Psoas muscle (tissue), 8 donors: ENCODE measurements around the gene TRIM71. TPM values are rescaled to one million over a fixed set of nuclear protein-coding genes. Genes with fewer than 3 reads are reported as not detected.
"Not testable (repeated sequence)": the region's sequence is repeated elsewhere in the genome, so short reads cannot be mapped to it uniquely, and the experiment has no call there.

Source experiments
- ATAC-seq, 4 donors: fragments of 200-7000 bp; cut with Tn5 transposase; one replicate each; pipeline ENCODE4 v1.9.1; 2020; ENCODE audit warnings: moderate library complexity in 3 of 4, mild to moderate bottlenecking in 2 of 4
- DNase-seq, 2 donors: peaks; one replicate each; pipeline ENCODE4 v3.0.0-alpha.2; 2020
- H3K27ac ChIP-seq: fragments of 200-600 bp; one replicate; pipeline ENCODE4 v1.8.0; 2022
- H3K27me3 ChIP-seq, 3 donors: fragments of 200-600 bp in 1 of 3; one replicate each; pipeline versions ENCODE4 v1.6.1 to v1.8.0; 2013 to 2022; ENCODE audit warnings: low read length in 2 of 3, mild to moderate bottlenecking in 2 of 3, moderate library complexity in 1 of 3; ENCODE audit not compliant: insufficient read depth in 3 of 3
- H3K36me3 ChIP-seq, 2 donors: fragments of 200-600 bp in 1 of 2; one replicate each; pipeline versions ENCODE4 v1.6.1 to v1.8.0; 2013 to 2022; ENCODE audit warnings: low read depth in 1 of 2, mild to moderate bottlenecking in 1 of 2, moderate library complexity in 1 of 2; ENCODE audit not compliant: insufficient read depth in 1 of 2
- H3K4me1 ChIP-seq: fragments of 200-600 bp; one replicate; pipeline ENCODE4 v1.8.0; 2022
- H3K4me3 ChIP-seq: fragments of 200-600 bp; one replicate; pipeline ENCODE4 v1.8.0; 2022; ENCODE audit warnings: mild to moderate bottlenecking
- H3K9me3 ChIP-seq: fragments of 200-600 bp; one replicate; pipeline ENCODE4 v1.8.0; 2022
- WGBS, 3 donors: extraction: QIAGEN DNeasy Blood & Tissue Kit; methylation state at CpG; one replicate each; pipeline versions ENCODE4 v1.1.6 to v1.1.7; 2013; 5-methylcytosine and 5-hydroxymethylcytosine counted together
- intact Hi-C, 2 donors: fragments of 100-400 bp; cut with DNase I; formaldehyde crosslinking; loops; one replicate each; pipeline versions ENCODE4 v1.11.0 to v1.14.2; 2022
- polyA plus RNA-seq, 3 donors: library from polyadenylated mRNA; stranded (reverse); fragments of 200-250 nt; gene quantifications; one replicate each; pipeline ENCODE4 v1.2.3, GENCODE V29; 2013
- total RNA-seq, 4 donors: library from RNA; stranded (reverse); fragmentation: NEBNext Ultra II Directional in 2 of 4; extraction: Animal tissue kit (Norgen Biotek cat#: 25700) in 2 of 4; gene quantifications; one replicate each; pipeline versions ENCODE4 v1.2.1 to v1.2.4, GENCODE V29; 2021 to 2023
- TF ChIP-seq, protein P1 (sequence below): fragments of 200-600 bp; IDR thresholded peaks from one replicate; pipeline ENCODE4 v1.8.0; 2022; ENCODE audit warnings: antibody characterized with exemption
- donor health status: healthy with polysubstance abuse.
- donor health status: DM: no; HTN: no; CAD: no; lungs with moderate emphysema.
- donor health status: Bipolar disorder and iron deficiency.
- donor health status: healthy.
- donor health status: DM: yes; HTN: yes; CAD: no.
- donor health status: DM: no; HTN: no; CAD: no.
- donor health status: DM: no; HTN: no; CAD: no.
- donor health status: DM: yes; HTN: yes; CAD: no.

Gene TRIM71
- total and polyA plus RNA-seq, 7 donors, result 0.01 TPM; not detected in 6

DNA sequence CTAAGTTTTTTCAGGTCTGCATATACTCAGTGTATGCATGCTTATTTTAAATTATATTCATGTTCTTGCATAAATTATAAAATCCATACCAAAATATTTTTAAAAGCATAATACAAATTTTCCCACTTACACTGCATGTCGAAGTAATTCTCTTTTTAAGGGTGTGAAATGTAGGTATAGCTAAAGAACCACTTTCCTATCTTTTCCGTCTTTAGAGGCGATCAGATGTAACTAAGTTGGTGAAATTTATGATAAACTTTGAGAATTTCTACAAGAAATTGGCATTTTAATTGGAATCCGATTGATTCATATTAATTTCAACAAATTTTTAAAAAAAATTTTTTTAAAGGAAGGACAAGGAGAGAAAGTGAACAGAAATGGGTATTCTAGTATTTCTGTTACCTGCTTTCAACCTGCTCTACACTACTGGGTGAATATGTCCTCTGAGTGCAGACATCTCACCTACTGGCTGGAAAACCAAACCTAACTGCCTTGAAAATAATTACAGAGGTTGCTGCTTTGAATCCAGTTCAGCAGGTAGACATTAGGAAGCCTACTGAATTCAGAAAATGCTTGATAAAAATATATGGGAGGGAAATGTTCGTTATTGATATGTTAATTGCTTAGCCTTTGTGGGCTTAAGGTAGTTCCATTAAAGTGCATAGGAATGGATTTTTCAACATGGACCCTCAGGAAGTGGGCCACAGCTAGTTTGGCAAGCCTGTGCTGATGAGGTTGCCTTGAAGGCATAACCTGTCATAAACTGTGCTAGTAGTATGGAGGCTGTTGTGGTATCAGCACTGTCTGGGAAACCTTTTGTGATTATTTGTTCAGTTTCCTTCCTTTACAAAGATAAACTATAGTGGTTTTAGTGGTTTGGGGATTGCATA lies 5.1 kb downstream of the TRIM71 start:
- 87 to 90% (median 89%) methylated on average over 5 of the region's 5 CpGs for WGBS, 3 donors
- ATAC-seq, result no peak
- Histone ChIP-seq H3K27me3 (peaks cover 8 to 75% (median 24%) of the 10 kb centered on the region in 3 donors), H3K36me3 (no peaks in the 10 kb centered on the region), H3K27ac (no peak overlapping the region), H3K4me3 (no peak overlapping the region), H3K4me1 (no peaks in the 10 kb centered on the region), H3K9me3 (no peaks in the 10 kb centered on the region)
- DNase-seq, result no peak
- TF ChIP-seq, protein P1, sequence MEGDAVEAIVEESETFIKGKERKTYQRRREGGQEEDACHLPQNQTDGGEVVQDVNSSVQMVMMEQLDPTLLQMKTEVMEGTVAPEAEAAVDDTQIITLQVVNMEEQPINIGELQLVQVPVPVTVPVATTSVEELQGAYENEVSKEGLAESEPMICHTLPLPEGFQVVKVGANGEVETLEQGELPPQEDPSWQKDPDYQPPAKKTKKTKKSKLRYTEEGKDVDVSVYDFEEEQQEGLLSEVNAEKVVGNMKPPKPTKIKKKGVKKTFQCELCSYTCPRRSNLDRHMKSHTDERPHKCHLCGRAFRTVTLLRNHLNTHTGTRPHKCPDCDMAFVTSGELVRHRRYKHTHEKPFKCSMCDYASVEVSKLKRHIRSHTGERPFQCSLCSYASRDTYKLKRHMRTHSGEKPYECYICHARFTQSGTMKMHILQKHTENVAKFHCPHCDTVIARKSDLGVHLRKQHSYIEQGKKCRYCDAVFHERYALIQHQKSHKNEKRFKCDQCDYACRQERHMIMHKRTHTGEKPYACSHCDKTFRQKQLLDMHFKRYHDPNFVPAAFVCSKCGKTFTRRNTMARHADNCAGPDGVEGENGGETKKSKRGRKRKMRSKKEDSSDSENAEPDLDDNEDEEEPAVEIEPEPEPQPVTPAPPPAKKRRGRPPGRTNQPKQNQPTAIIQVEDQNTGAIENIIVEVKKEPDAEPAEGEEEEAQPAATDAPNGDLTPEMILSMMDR, result no peak
- intact Hi-C loops, result no loop called here

DNA sequence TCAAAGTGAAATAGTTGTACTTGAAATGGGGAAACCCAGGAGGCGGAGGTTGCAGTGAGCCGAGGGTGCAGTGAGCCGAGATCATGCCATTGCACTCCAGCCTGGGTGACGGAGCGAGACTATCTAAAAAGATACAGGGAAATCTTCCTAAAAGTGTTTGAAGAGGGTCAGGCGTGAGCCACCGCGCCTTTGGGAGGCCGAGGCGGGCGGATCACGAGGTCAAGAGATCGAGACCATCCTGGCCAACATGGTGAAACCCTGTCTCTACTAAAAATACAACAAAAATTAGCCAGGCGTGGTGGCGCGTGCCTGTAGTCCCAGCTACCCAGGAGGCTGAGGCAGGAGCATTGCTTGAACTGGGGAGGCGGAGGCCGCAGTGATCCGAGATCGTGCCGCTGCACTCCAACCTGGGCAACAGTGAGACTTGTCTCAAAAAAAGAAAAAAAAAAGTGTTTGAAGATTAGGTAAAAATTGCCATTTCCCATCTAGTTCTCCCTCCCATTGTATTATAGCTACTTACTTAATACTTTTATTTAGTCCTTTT lies 5.9 kb downstream of the TRIM71 start:
- DNase-seq, H3K4me3 ChIP-seq, ATAC-seq, H3K4me1 ChIP-seq, H3K36me3 ChIP-seq, intact Hi-C loops, H3K27ac ChIP-seq, H3K9me3 ChIP-seq: not testable (repeated sequence)
- H3K27me3 ChIP-seq, result peaks cover 4 to 67% (median 19%) of the 10 kb centered on the region in 3 donors
- 94 to 95% (median 95%) methylated on average over 20 to 21 of the region's 21 CpGs for WGBS, 3 donors

DNA sequence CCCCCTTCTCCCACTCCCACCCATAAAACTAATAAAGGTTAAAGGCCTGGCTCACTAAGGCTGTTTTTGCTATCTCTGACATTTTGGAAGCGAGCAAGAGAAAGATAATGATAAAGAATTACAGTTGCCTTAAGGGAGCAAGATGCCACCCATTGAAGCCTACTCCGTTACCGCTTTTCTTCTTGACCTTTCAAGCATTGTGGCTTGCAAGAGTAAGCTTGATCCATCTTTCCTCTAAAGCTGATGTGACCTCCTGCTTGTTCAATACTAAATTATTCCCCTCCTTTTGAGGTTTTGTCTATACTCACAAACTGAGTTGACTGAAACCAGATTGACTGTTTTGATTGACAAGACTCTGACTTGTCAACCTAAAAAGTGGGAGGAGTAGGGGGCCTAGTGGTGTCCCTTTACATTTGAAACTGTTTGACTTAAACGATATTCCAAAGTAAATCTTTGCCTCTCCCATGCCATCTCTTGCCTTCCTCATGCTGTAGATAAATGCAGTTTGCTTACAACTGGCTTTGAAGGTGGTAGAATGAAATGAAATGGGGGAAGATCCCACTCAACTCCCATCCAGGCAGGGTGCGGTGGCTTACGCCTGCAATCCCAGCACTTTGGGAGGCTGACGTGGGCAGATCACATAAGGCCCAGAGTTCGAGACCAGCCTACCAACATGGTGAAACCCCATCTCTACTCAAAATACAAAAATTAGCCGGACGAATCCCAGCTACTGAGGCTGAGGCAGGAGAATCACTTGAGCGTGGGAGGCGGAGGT lies 8.0 kb downstream of the TRIM71 start:
- ATAC-seq (no peak), DNase-seq (no peak)
- Histone ChIP-seq H3K27ac (no peak overlapping the region), H3K27me3 (peaks cover 0 to 46% (median 9%) of the 10 kb centered on the region in 3 donors), H3K9me3 (no peaks in the 10 kb centered on the region), H3K4me3 (no peak overlapping the region), H3K36me3 (no peaks in the 10 kb centered on the region), H3K4me1 (no peaks in the 10 kb centered on the region)
- WGBS, 3 donors, result 91 to 94% (median 92%) methylated on average over 12 of the region's 12 CpGs
- TF ChIP-seq, protein P1, result no peak
- intact Hi-C loops, result no loop called here

DNA sequence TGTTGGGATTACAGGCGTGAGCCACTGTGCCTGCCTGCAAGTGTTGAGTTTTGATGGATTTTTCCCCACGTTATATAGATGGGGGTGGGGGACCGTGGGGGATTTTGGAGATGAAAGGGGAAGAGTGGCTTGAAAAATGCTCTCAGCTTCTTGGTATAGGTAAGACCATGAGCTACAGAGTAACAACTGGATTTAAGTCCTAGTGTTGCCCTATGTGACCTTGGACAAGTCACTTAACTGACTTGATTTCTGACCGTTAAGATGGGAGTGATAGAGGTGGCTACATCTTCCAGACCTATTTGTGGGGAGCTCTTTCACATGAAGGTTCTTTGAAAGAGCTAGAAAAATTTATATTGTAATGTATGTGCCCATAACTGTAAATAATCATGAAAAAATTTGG lies 13.3 kb downstream of the TRIM71 start:
- intact Hi-C loops, result no loop called here
- H3K27me3 ChIP-seq, result peaks cover 4 to 23% (median 5%) of the 10 kb centered on the region in 3 donors

More for the DNA sequence above, 13.3 kb downstream of the TRIM71 start:
- Histone ChIP-seq H3K4me3 (no peak overlapping the region), H3K36me3 (no peaks in the 10 kb centered on the region), H3K27ac (no peak overlapping the region), H3K4me1 (no peaks in the 10 kb centered on the region), H3K9me3 (no peaks in the 10 kb centered on the region)
- TF ChIP-seq, protein P1, result no peak
- DNase-seq (no peak), ATAC-seq (no peak)
- 79 to 87% (median 82%) methylated on average over 4 of the region's 4 CpGs for WGBS, 3 donors
